Fibroblast of skin of left biceps (primary cell): ENCODE measurements around the gene ALDH1L1.

Experiments used
- DNase-seq, 2 experiments: peaks; one replicate each; pipeline ENCODE4 v3.0.0-alpha.2; 2013; ENCODE audit warnings: low read depth in 2 of 2

ALDH1L1 gene

DNA sequence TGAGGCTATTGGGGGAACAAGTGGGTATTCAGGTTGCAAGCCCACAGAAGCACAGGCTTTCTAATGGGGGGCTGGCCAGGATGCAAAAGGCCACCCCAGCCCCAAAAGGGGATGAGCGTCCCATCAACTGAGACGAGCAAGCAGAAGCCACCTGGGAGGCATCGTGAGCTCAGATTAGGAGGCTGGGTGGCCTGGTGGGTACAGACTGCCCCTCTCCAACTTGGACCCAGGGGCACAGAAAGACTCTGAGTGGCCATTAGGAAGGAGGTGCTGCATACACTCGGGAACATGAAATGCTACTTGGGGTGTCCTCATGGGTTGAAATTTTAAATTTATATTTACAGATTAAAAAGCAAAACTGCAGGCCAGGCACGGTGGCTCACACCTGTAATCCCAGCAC lies 125.5 kb downstream of the ALDH1L1 start:
- no peak for DNase-seq

DNA sequence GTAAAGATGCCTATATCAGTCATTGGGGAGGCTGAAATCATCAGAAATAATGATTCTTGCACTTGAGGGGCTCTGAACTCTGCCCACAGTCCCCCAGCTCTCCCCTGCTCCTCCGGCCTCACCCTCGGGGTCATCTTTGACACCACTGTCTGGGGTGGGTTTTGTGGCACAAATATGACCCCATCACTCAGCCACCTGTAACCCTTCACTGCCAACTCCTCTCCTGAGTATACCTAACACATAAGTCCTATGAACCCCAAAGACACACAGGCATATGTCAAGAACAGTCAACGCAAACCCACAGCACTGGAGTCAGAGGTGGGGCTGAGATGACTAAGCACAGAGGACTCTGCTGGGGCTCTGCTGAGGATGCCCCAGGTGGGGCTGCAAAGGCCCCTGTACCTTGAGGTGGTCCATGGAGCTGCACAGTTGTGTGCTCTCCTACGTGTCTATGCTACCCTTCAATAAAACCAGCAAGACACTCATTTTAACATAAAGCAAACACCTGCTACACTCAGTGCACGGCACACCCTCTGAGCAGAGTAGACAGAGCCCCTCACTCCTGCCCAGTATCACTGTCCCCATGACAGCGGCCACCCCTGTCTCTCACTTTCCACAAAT lies 126.3 kb downstream of the ALDH1L1 start:
- DNase-seq, result no peak
